ENCODE data around the gene MRPL23.

The MRPL23 gene

GRCh38 chr11:1918436-1919315 is 28.5 kb upstream of the MRPL23 start:
- H3K4me1 Mint-ChIP-seq: peaks cover 5% of the 10 kb centered on the region
- peaks cover 2% of the 10 kb centered on the region for H3K27me3 Mint-ChIP-seq
- H3K36me3 Mint-ChIP-seq: no peaks in the 10 kb centered on the region
- no peak overlapping the region for H3K4me3 Mint-ChIP-seq
- no peaks in the 10 kb centered on the region for H3K9me3 Mint-ChIP-seq
- H3K27ac Mint-ChIP-seq: no peak overlapping the region

GRCh38 chr11:1919391-1920127 is 27.6 kb upstream of the MRPL23 start, which contains the start of gene TNNT3:
TSS of gene TNNT3 (plus strand) at chr11:1919703. CDS start at chr11:1922875, 3,172 bp downstream.
- Mint-ChIP-seq H3K4me3 (no peak within 1 kb of the TSS), H3K27ac (no peak within 1 kb of the TSS), H3K27me3 (no peaks in the 10 kb centered on the region), H3K36me3 (no peaks in the 10 kb centered on the region), H3K9me3 (no peaks in the 10 kb centered on the region), H3K4me1 (peaks cover 5% of the 10 kb centered on the region)

- peaks cover 5% of the 10 kb centered on the region for H3K4me1 Mint-ChIP-seq
- no peak overlapping the region for H3K27ac Mint-ChIP-seq
- H3K4me3 Mint-ChIP-seq: no peak overlapping the region
- no peaks in the 10 kb centered on the region for H3K27me3 Mint-ChIP-seq
- no peaks in the 10 kb centered on the region for H3K9me3 Mint-ChIP-seq
- no peaks in the 10 kb centered on the region for H3K36me3 Mint-ChIP-seq
Observed at GRCh38 chr11:1920128-1920908, 26.8 kb upstream of the MRPL23 start.

GRCh38 chr11:1920909-1921573 is 26.1 kb upstream of the MRPL23 start:
- Mint-ChIP-seq H3K9me3 (no peaks in the 10 kb centered on the region), H3K27ac (no peak overlapping the region), H3K36me3 (no peaks in the 10 kb centered on the region), H3K27me3 (no peaks in the 10 kb centered on the region), H3K4me3 (no peak overlapping the region), H3K4me1 (peaks cover under 1% of the 10 kb centered on the region)

GRCh38 chr11:1921574-1922141 is 25.5 kb upstream of the MRPL23 start:
- no peaks in the 10 kb centered on the region for H3K36me3 Mint-ChIP-seq
- H3K4me1 Mint-ChIP-seq: no peaks in the 10 kb centered on the region
- H3K4me3 Mint-ChIP-seq: no peak overlapping the region
- H3K9me3 Mint-ChIP-seq: no peaks in the 10 kb centered on the region
- H3K27ac Mint-ChIP-seq: no peak overlapping the region
- no peaks in the 10 kb centered on the region for H3K27me3 Mint-ChIP-seq

GRCh38 chr11:1922481-1923081 is 24.6 kb upstream of the MRPL23 start:
- Mint-ChIP-seq H3K4me3 (no peak overlapping the region), H3K36me3 (no peaks in the 10 kb centered on the region), H3K27ac (no peak overlapping the region), H3K4me1 (no peaks in the 10 kb centered on the region), H3K9me3 (no peaks in the 10 kb centered on the region), H3K27me3 (no peaks in the 10 kb centered on the region)

GRCh38 chr11:1923201-1923956 is 23.8 kb upstream of the MRPL23 start:
- H3K27me3 Mint-ChIP-seq: no peaks in the 10 kb centered on the region
- no peaks in the 10 kb centered on the region for H3K9me3 Mint-ChIP-seq
- no peak overlapping the region for H3K4me3 Mint-ChIP-seq
- H3K36me3 Mint-ChIP-seq: no peaks in the 10 kb centered on the region
- H3K27ac Mint-ChIP-seq: no peak overlapping the region
- no peaks in the 10 kb centered on the region for H3K4me1 Mint-ChIP-seq

GRCh38 chr11:1924181-1924580 is 23.0 kb upstream of the MRPL23 start:
- Mint-ChIP-seq H3K27ac (no peak overlapping the region), H3K4me3 (no peak overlapping the region), H3K4me1 (no peaks in the 10 kb centered on the region)

GRCh38 chr11:1924646-1925372 is 22.3 kb upstream of the MRPL23 start:
- Mint-ChIP-seq H3K4me3 (no peak overlapping the region), H3K9me3 (no peaks in the 10 kb centered on the region), H3K36me3 (no peaks in the 10 kb centered on the region), H3K4me1 (no peaks in the 10 kb centered on the region), H3K27ac (no peak overlapping the region), H3K27me3 (no peaks in the 10 kb centered on the region)

More at GRCh38 chr11:1924181-1924580, 23.0 kb upstream of the MRPL23 start:
- no peaks in the 10 kb centered on the region for H3K9me3 Mint-ChIP-seq
- no peaks in the 10 kb centered on the region for H3K36me3 Mint-ChIP-seq
- H3K27me3 Mint-ChIP-seq: no peaks in the 10 kb centered on the region

GRCh38 chr11:1925373-1926155 is 21.6 kb upstream of the MRPL23 start:
- no peak overlapping the region for H3K27ac Mint-ChIP-seq
- no peak overlapping the region for H3K4me3 Mint-ChIP-seq
- peaks cover 4% of the 10 kb centered on the region for H3K4me1 Mint-ChIP-seq
- H3K36me3 Mint-ChIP-seq: no peaks in the 10 kb centered on the region
- no peaks in the 10 kb centered on the region for H3K9me3 Mint-ChIP-seq
- H3K27me3 Mint-ChIP-seq: no peaks in the 10 kb centered on the region

- H3K4me1 Mint-ChIP-seq: peaks cover 5% of the 10 kb centered on the region
- no peak overlapping the region for H3K27ac Mint-ChIP-seq
- no peaks in the 10 kb centered on the region for H3K9me3 Mint-ChIP-seq
- no peak overlapping the region for H3K4me3 Mint-ChIP-seq
- H3K36me3 Mint-ChIP-seq: no peaks in the 10 kb centered on the region
- H3K27me3 Mint-ChIP-seq: no peaks in the 10 kb centered on the region
Observed at GRCh38 chr11:1926156-1927025, 20.7 kb upstream of the MRPL23 start.

Data from activated naive CD4-positive, alpha-beta T cell treated with anti-CD3 and anti-CD28 coated beads, Interleukin-2, amount 50 U/mL, for 24 hours (primary cell).